GM21528 (cell line): Measurements from ENCODE around the gene TSN.
A peak's percentile ranks its signal among the peaks of the same experiment; 100 is the strongest.
"Not testable (repeated sequence)": the region's sequence is repeated elsewhere in the genome, so short reads cannot be mapped to it uniquely, and the experiment has no call there.

Experiments used
- ATAC-seq: cut with Tn5 transposase; IDR thresholded peaks from one replicate; pipeline ENCODE4 v1.9.1; 2021; ENCODE audit warnings: mild to moderate bottlenecking, moderate library complexity; ENCODE audit not compliant: unreplicated experiment, low FRiP score

The TSN gene

GRCh38 chr2:121796239-121796638 lies 40.8 kb downstream of the TSN start:
- ATAC-seq, result peak; percentile 74

GRCh38 chr2:121798617-121799016 lies 43.2 kb downstream of the TSN start:
- no peak for ATAC-seq

DNA sequence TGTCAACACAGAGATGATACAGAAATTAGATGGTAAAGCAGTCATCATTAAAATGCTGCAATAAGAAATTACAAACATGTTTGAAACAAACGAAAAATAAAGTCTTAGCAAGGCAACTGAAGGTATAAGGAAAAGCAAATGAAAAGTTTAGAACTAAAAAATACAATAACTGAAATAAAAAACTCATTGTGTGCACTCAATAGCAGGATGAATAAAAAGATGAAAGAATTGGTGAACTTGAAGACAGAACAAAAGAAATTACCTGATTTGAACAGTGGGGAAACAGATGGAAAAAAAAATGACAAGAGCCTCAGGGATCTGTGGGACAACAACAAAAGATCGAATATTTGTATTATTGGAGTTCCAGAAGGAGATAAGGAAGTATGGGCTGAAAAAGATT lies 46.5 kb downstream of the TSN start:
- ATAC-seq, result no peak

GRCh38 chr2:121803503-121803902 lies 48.1 kb downstream of the TSN start:
- ATAC-seq, result no peak

- no peak for ATAC-seq
Observed at GRCh38 chr2:121804340-121804739, 48.9 kb downstream of the TSN start.

DNA sequence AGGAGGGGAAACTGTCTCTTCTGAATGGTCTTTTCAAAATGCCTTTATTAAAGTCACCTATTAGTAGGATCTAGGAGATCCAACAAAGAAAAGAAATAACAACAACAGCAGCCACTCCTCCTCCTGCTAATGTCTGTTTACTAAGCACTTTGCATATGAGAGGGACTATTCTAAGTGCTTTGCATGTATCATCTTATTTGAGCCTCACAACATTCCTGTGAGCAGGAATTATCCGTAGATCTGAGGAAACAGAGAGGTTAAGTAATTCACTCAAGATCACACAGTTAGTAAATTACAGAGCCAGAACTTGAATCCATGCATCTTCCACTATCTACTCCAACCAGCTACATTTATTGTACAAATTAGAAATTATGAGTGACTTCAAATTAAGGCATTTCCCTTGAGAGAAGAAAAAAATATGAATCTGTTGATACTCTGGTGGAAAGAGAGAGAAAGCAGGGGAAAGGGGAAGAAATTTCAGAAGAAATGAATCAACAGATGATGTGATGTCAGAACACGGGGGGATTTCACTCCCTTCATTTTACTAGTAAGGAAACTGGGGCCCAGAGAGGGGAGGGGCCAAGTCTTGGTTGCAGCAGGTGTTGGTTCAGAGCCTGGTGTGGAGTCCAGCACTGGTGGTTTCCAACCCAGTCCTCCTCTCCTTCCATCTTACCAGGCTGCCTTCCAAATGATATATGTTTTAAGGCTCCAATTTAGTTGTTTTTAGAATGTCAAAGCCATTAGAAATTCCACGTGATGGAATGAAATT lies 49.7 kb downstream of the TSN start:
- no peak for ATAC-seq

DNA sequence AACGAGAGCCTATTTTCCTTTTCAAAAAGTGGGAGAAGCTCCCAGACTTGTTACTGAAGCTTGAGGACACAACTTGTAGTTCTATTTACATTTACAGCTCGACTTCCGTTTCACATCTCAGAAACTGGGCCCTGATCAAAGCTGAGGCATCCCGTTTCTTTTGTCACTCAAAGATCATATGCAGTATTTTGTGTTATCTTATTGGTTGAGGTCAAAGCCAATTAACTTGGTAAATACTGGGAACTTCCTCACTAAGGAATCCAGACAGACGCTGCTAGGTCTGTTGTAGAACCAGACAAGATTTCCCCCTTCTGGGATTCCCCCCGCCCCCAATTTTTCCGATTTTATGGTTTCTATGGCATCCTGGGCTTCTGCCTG lies 50.3 kb downstream of the TSN start:
- ATAC-seq, result no peak

DNA sequence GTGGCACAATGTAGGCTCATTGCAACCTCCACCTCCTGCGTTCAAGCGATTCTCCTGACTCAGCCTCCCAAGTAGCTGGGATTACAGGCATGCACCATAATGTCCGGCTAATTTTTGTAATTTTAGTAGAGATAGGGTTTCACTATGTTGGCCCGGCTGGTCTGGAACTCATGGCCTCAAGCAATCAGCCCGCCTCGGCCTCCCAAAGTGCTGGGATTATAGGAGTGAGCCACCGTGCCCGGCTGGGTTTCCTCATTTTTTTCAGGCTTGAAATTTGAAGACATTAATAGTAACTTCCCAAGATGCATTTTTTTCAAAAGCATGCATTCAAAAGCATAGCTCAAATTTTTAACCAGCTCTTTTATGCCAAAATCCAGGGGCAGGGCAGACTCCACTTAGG lies 52.3 kb downstream of the TSN start:
- ATAC-seq, result not testable (repeated sequence)

DNA sequence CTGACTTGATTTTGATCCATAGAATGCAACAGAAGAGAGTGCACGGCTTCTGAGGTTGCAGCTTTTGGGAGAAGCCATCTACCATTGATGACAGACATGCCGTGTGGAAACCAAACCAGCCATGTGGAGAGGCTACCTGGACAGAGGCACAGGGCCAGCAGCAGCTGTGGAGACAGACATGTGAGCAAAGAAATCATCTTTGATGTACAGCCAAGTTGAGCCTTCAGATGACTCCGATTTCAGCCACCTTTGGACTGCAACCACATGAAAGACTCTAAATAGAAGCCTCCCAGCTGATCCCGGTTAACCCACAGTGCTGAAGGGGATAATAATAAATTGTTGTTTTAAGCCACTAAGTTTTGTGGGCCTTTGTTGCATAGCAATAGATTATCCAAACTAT lies 54.2 kb downstream of the TSN start:
- ATAC-seq, result no peak

DNA sequence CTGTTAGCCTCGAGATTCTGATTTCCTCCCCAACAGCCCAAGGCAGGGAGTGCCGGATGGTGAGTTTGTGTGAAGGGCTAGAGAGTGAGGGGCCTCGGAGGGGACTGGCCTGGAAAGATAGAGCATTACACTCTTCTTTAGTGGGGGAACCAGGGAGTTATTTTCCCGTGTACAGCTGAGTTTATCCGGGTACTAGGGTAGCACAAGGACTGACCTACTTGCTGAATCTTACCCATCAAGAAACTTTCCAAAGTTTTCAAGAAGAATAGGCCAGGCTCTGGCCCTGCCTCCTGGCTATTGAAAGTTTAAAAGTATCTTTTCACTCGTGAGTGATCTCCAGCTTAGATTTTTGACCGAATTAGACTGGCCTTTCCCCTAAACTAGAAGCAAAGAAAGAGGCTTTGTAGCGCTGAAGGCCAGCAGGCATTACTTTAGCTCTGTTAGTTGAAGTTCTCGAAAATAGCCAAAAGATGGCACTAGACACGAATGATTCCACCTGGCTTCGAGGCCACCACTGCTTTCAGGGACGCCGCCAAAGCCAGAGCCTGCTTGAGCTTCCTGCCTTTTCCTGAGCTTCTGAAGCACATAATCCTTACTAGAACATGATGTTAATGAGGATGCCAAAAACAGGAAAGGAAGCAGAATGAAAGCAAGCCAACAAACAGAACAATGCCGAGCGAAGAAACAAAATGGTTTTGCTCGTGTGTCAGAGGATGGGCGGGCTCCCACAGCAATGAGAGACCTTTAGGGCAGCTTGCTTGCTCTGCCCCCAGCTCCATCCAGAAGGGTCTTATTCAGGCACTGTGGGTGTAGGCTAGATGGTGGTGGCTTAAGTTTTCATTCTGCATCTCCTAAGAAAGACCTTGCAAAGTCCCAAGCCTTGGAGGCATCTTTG lies 55.8 kb downstream of the TSN start:
- ATAC-seq, result no peak

- not testable (repeated sequence) for ATAC-seq
Observed at GRCh38 chr2:121813083-121813482, 57.6 kb downstream of the TSN start.

DNA sequence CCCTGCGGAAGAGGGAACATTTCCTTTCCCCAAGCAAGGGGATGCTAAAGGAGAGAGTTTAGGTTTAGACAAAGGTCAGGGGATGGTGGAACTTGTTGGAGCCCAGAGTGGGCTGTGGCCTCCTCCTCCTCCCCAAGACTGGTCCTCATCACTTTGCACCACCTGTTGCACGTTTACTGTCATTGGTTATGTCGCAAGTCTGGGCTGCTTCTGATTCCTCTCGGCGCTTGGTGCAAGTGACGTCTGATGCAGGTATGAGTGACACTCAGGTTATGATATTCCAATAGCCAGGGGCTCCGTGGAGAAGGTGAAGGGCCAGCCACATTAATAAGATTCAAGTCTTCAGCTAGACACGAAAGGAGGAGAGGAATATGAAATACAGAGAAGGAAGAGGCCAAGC lies 59.8 kb downstream of the TSN start:
- no peak for ATAC-seq

DNA sequence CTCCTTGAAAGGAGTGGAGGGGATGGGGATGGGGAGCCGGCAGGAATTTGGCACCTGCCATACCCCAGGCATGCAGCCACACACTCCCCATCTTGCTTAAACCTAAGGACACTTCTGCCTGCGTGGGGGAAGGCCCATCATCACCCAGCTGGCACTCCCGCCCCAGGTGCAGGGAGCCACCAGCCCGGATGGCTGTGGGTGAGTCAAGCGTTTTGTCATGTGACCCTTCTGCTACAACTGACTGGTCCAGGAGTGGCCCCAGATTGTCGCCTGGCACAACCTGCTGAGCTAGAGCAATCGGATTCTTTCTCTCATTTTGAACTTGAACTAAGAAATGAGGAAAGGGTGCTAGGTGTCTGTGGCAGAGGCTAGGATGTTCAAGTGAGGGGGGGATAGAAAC lies 61.3 kb downstream of the TSN start:
- no peak for ATAC-seq

DNA sequence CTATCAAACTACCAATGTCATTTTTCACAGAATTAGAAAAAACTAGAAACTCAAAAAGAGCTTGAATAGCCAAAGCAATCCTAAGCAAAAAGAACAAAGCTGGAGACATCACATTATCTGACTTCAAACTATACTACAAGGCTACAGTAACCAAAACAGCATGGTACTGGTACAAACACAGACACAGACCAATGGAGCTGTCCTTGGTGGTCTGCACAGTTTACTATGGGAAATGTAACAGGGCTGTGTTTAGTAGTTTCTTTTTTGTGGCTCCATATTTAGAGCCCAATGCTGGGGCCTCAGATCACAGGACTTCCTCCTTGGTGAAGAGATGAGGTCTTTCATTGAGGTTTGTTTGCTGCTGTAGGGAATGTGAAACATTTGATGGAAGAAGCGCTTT lies 61.9 kb downstream of the TSN start:
- ATAC-seq, result not testable (repeated sequence)
